HCT116 (cell line): Measurements from ENCODE around the gene FOXA2. TPM values are rescaled to one million over a fixed set of nuclear protein-coding genes. Genes with fewer than 3 reads are reported as not detected.

Experiments
- ATAC-seq: fragments of 200-7000 bp; cut with Tn5 transposase; 2 replicates; pipeline ENCODE4 v1.9.1; 2020; ENCODE audit warnings: mild to moderate bottlenecking, moderate library complexity
- BruUV-seq: library from RNA; stranded (reverse); fragments of 400-500 nt; replicated peaks from 2 replicates; lab custom pipeline; 2021; lab: Mats Ljungman, UMichigan
- CTCF ChIA-PET: fragments of 300-600 bp; sonication (Branson Sonifier 250); formaldehyde crosslinking; loops from one replicate; lab custom pipeline; 2021; ENCODE audit warnings: antibody characterized with exemption; lab: Charles Lee
- POLR2A ChIA-PET: fragments of 300-600, 350-600 bp; sonication (Branson Sonifier 250); formaldehyde crosslinking; loops from one replicate; lab custom pipeline; 2021; ENCODE audit warnings: antibody characterized with exemption; lab: Charles Lee
- RAD21 ChIA-PET, 2 experiments: fragments of 300-600 bp; sonication (Branson Sonifier 250); formaldehyde crosslinking; loops; one replicate each; lab custom pipeline; 2023; ENCODE audit warnings: low total read pairs in 2 of 2; ENCODE audit not compliant: uncharacterized antibody in 2 of 2, unreplicated experiment in 2 of 2, low non-redundant PET in 1 of 2; lab: Charles Lee
- DNase-seq: peaks from one replicate; pipeline ENCODE4 v3.0.0-alpha.2; 2010; ENCODE audit warnings: low read depth, low spot score
- H2AFZ ChIP-seq: fragments of 200-600 bp; shearing (Covaris generic), sonication (generic); 2 replicates; pipeline ENCODE4 v1.6.1; 2017; ENCODE audit warnings: low read depth, mixed run types, mixed read lengths, antibody characterized with exemption, low read length; ENCODE audit not compliant: poor library complexity, severe bottlenecking
- H3K27ac ChIP-seq: 2 replicates; pipeline ENCODE4 v1.5.1; 2012; ENCODE audit warnings: low read depth, low read length
- H3K27me3 ChIP-seq: fragments of 200-600 bp; sonication (generic); 2 replicates; pipeline ENCODE4 v1.6.1; 2016; ENCODE audit warnings: mixed run types, low read length, mixed read lengths; ENCODE audit not compliant: insufficient read depth
- H3K36me3 ChIP-seq, 2 experiments: fragments of 200-500 bp in 1 of 2; fragments of 200-600 bp in 1 of 2; sonication (Bioruptor generic) in 1 of 2; sonication (generic) in 1 of 2; 2 replicates each; pipeline versions ENCODE4 v1.5.1 to v1.6.1; 2014 to 2016; ENCODE audit warnings: low read length in 2 of 2, inconsistent platforms in 1 of 2, mixed read lengths in 1 of 2, mixed run types in 1 of 2; ENCODE audit not compliant: insufficient read depth in 2 of 2, control insufficient read depth in 1 of 2
- H3K4me1 ChIP-seq, 2 experiments: fragments of 200-600 bp in 1 of 2; sonication (generic) in 1 of 2; 2 replicates each; pipeline versions ENCODE4 v1.5.1 to v1.6.1; 2012 to 2017; ENCODE audit warnings: low read length in 2 of 2, inconsistent platforms in 1 of 2, mild to moderate bottlenecking in 1 of 2, mixed read lengths in 1 of 2, mixed run types in 1 of 2, moderate library complexity in 1 of 2; ENCODE audit not compliant: insufficient read depth in 2 of 2, control insufficient read depth in 1 of 2
- H3K4me2 ChIP-seq: fragments of 200-600 bp; sonication (generic); 2 replicates; pipeline ENCODE4 v1.6.1; 2017; ENCODE audit warnings: mixed run types, low read length, mixed read lengths
- H3K4me3 ChIP-seq, 2 experiments: fragments of 200-600 bp in 1 of 2; sonication (generic) in 1 of 2; replicated peaks in 1 of 2; 2 replicates each; pipeline ENCODE4 v1.5.1; 2011 to 2016; ENCODE audit warnings: low read length in 2 of 2, control low read depth in 1 of 2, low read depth in 1 of 2, mild to moderate bottlenecking in 1 of 2, mixed read lengths in 1 of 2, mixed run types in 1 of 2
- H3K79me2 ChIP-seq: fragments of 200-600 bp; sonication (generic); 2 replicates; pipeline ENCODE4 v1.6.1; 2017; ENCODE audit warnings: mild to moderate bottlenecking, mixed run types, low read length, moderate library complexity, mixed read lengths; ENCODE audit not compliant: insufficient read depth
- H3K9ac ChIP-seq: fragments of 200-600 bp; sonication (generic); 2 replicates; pipeline ENCODE4 v1.6.1; 2016; ENCODE audit warnings: low read length, mixed read lengths
- H3K9me2 ChIP-seq: fragments of 200-600 bp; sonication (generic), shearing (Covaris generic); 2 replicates; pipeline ENCODE4 v1.6.1; 2017; ENCODE audit warnings: mixed run types, mild to moderate bottlenecking, moderate library complexity; ENCODE audit not compliant: insufficient read depth
- H3K9me3 ChIP-seq, 2 experiments: fragments of 200-500 bp in 1 of 2; fragments of 200-600 bp in 1 of 2; sonication (Bioruptor generic) in 1 of 2; sonication (generic) in 1 of 2; 2 replicates each; pipeline ENCODE4 v1.6.1; 2014 to 2017; ENCODE audit warnings: low read length in 2 of 2, mixed read lengths in 2 of 2, inconsistent platforms in 1 of 2, low read depth in 1 of 2, mild to moderate bottlenecking in 1 of 2, mixed run types in 1 of 2, moderate library complexity in 1 of 2; ENCODE audit not compliant: control insufficient read depth in 1 of 2, insufficient read depth in 1 of 2
- H4K20me1 ChIP-seq: fragments of 200-600 bp; sonication (generic), shearing (Covaris generic); 2 replicates; pipeline ENCODE4 v1.6.1; 2017; ENCODE audit warnings: mixed run types, mild to moderate bottlenecking, moderate library complexity; ENCODE audit not compliant: insufficient read depth
- CBX3 ChIP-seq: IDR thresholded peaks from 2 replicates; pipeline ENCODE4 v1.6.1; 2012; ENCODE audit warnings: low read depth
- CEBPB ChIP-seq: IDR thresholded peaks from 2 replicates; pipeline ENCODE4 v1.6.1; 2012; ENCODE audit warnings: low read depth
- EGR1 ChIP-seq: IDR thresholded peaks from 2 replicates; pipeline ENCODE4 v1.6.1; 2012; ENCODE audit warnings: low read depth
- EZH2 ChIP-seq: fragments of 200-600 bp; sonication (generic); IDR thresholded peaks from 2 replicates; pipeline ENCODE4 v1.6.1; 2017; ENCODE audit warnings: antibody characterized with exemption, mixed run types
- EZH2phosphoT487 ChIP-seq: fragments of 200-600 bp; IDR thresholded peaks from 2 replicates; pipeline ENCODE4 v1.6.1; 2018; ENCODE audit warnings: antibody characterized with exemption, borderline replicate concordance
- JUND ChIP-seq: IDR thresholded peaks from 2 replicates; pipeline ENCODE4 v1.6.1; 2012
- POLR2A ChIP-seq: IDR thresholded peaks from 2 replicates; pipeline ENCODE4 v1.7.0; 2011; ENCODE audit warnings: borderline replicate concordance; ENCODE audit not compliant: insufficient read depth, insufficient read length; ENCODE audit errors: extremely low read depth
- POLR2AphosphoS5 ChIP-seq: IDR thresholded peaks from 2 replicates; pipeline ENCODE4 v1.6.1; 2011; ENCODE audit warnings: mild to moderate bottlenecking, low read depth, low read length, moderate library complexity
- RAD21 ChIP-seq: IDR thresholded peaks from 2 replicates; pipeline ENCODE4 v1.6.1; 2012; ENCODE audit warnings: low read depth, mild to moderate bottlenecking
- SIN3A ChIP-seq: IDR thresholded peaks from 2 replicates; pipeline ENCODE4 v1.6.1; 2012; ENCODE audit warnings: low read depth
- SP1 ChIP-seq: IDR thresholded peaks from 2 replicates; pipeline ENCODE4 v1.6.1; 2012; ENCODE audit warnings: low read depth
- SRF ChIP-seq: IDR thresholded peaks from 2 replicates; pipeline ENCODE4 v1.6.1; 2012; ENCODE audit warnings: low read depth
- TCF7L2 ChIP-seq: IDR thresholded peaks from 2 replicates; pipeline ENCODE4 v1.7.0; 2011; ENCODE audit warnings: borderline replicate concordance, inconsistent platforms; ENCODE audit not compliant: insufficient read depth, insufficient read length; ENCODE audit errors: extremely low read depth
- YY1 ChIP-seq: IDR thresholded peaks from 2 replicates; pipeline ENCODE4 v1.6.1; 2011; ENCODE audit warnings: low read length, low read depth, moderate library complexity, mild to moderate bottlenecking; ENCODE audit not compliant: insufficient replicate concordance; ENCODE audit errors: extremely low read depth
- ZFX ChIP-seq: fragments of 450-650 bp; IDR thresholded peaks from 2 replicates; pipeline ENCODE4 v1.6.1; 2017
- ZNF274 ChIP-seq: fragments of 200-500 bp; sonication (Bioruptor generic); IDR thresholded peaks from 2 replicates; pipeline ENCODE4 v1.6.1; 2014; ENCODE audit warnings: mild to moderate bottlenecking, low read depth, low read length, inconsistent platforms
- intact Hi-C: fragments of 100-400 bp; cut with micrococcal nuclease; formaldehyde crosslinking; loops from 2 replicates; pipeline ENCODE4 v1.10.0; 2022
- total RNA-seq: library from RNA; stranded (reverse); gene quantifications from one replicate; pipeline ENCODE4 v1.2.1, GENCODE V29; 2021; ENCODE audit not compliant: unreplicated experiment
- TF ChIP-seq, protein P1 (sequence below): IDR thresholded peaks from 2 replicates; pipeline ENCODE4 v1.6.1; 2011; ENCODE audit warnings: mild to moderate bottlenecking, low read length, moderate library complexity; ENCODE audit not compliant: insufficient replicate concordance; ENCODE audit errors: extremely low read depth
- TF ChIP-seq, protein P2 (sequence below), 3 experiments: fragments of 200-600 bp in 1 of 3; sonication (generic) in 1 of 3; IDR thresholded peaks in 2 of 3; conservative IDR thresholded peaks in 1 of 3; 2 replicates each; pipeline ENCODE4 v1.5.1; 2012 to 2017; ENCODE audit warnings: low read depth in 2 of 3, low read length in 2 of 3, antibody characterized with exemption in 1 of 3, borderline replicate concordance in 1 of 3, control low read depth in 1 of 3, mild to moderate bottlenecking in 1 of 3, mixed read lengths in 1 of 3, mixed run types in 1 of 3, moderate library complexity in 1 of 3; ENCODE audit not compliant: insufficient read depth in 1 of 3
- TF ChIP-seq, protein P3 (sequence below): IDR thresholded peaks from 2 replicates; pipeline ENCODE4 v1.6.1; 2012

Gene FOXA2
- total RNA-seq, 1 experiment from 2014 or later = 0.10 TPM

DNA sequence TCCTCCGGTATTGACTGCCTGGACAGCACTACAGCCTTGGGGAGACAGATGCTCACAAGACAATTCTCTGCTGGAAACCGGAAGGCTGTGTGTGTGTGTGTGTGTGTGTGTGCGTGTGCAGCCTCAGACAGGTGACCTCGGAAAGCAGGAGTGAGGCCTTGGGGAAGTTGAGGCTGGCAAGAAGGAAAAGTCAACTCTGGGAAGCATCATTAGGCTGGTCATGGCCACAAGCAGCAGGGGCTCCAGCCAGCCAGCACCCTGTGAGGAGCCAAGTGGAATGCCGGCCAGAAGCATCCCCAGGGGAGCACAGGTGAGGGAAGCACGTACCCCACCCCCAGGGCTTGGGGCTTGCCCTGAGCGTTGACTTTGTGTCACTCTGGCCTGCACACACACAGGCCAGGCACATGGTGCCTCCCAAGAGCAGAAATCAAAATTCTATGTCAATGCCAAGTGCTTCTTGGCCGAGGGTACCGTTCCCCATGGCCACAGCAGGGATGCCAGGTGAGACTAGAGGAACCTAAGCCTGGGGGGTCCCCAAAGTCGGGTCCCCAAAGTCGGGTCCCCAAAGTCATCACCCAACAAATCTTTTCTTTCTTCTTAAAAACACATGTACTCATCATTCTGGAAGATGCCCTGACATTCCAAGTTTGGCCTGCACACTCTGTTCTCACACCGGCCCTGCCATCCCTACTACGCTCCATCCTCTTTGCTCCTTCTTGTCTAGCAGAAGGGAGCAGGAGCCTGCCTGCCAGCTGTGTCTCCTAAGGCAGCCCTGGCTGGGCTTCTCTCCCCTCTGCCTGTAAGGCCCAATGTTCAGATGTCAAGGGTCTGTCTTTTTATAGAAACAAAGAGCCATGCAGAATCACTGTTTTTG lies 26.7 kb downstream of the FOXA2 start:
- no peak for TF ChIP-seq YY1
- no peak for TF ChIP-seq EZH2phosphoT487
- no peak for TF ChIP-seq CBX3
- TF ChIP-seq EZH2 = no peak
- no peak for TF ChIP-seq SRF
- no peak for TF ChIP-seq ZFX
- no peak for TF ChIP-seq RAD21
- no peak for TF ChIP-seq SIN3A
- TF ChIP-seq POLR2AphosphoS5 = no peak
- TF ChIP-seq EGR1 = no peak
- no peak for TF ChIP-seq POLR2A
- TF ChIP-seq CEBPB = no peak
- TF ChIP-seq, protein P1, sequence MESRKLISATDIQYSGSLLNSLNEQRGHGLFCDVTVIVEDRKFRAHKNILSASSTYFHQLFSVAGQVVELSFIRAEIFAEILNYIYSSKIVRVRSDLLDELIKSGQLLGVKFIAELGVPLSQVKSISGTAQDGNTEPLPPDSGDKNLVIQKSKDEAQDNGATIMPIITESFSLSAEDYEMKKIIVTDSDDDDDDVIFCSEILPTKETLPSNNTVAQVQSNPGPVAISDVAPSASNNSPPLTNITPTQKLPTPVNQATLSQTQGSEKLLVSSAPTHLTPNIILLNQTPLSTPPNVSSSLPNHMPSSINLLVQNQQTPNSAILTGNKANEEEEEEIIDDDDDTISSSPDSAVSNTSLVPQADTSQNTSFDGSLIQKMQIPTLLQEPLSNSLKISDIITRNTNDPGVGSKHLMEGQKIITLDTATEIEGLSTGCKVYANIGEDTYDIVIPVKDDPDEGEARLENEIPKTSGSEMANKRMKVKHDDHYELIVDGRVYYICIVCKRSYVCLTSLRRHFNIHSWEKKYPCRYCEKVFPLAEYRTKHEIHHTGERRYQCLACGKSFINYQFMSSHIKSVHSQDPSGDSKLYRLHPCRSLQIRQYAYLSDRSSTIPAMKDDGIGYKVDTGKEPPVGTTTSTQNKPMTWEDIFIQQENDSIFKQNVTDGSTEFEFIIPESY = no peak
- TF ChIP-seq TCF7L2 = no peak
- TF ChIP-seq ZNF274 = no peak
- TF ChIP-seq SP1 = no peak
- TF ChIP-seq, protein P2, sequence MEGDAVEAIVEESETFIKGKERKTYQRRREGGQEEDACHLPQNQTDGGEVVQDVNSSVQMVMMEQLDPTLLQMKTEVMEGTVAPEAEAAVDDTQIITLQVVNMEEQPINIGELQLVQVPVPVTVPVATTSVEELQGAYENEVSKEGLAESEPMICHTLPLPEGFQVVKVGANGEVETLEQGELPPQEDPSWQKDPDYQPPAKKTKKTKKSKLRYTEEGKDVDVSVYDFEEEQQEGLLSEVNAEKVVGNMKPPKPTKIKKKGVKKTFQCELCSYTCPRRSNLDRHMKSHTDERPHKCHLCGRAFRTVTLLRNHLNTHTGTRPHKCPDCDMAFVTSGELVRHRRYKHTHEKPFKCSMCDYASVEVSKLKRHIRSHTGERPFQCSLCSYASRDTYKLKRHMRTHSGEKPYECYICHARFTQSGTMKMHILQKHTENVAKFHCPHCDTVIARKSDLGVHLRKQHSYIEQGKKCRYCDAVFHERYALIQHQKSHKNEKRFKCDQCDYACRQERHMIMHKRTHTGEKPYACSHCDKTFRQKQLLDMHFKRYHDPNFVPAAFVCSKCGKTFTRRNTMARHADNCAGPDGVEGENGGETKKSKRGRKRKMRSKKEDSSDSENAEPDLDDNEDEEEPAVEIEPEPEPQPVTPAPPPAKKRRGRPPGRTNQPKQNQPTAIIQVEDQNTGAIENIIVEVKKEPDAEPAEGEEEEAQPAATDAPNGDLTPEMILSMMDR (IDR thresholded peaks at IDR 0.05 in 2 of 3, conservative IDR thresholded peaks at IDR 0.05 in 1 of 3; ENCODE audit: borderline replicate concordance in 1 of 3, insufficient read depth in 1 of 3, low read depth in 2 of 3, low read length in 2 of 3) = no peak
- no peak for TF ChIP-seq JUND
- TF ChIP-seq, protein P3, sequence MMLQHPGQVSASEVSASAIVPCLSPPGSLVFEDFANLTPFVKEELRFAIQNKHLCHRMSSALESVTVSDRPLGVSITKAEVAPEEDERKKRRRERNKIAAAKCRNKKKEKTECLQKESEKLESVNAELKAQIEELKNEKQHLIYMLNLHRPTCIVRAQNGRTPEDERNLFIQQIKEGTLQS = no peak

More for the DNA sequence above, 26.7 kb downstream of the FOXA2 start:
- Histone ChIP-seq H3K4me3 (no peak overlapping the region), H3K27me3 (peaks cover 31% of the 10 kb centered on the region), H4K20me1 (no peaks in the 10 kb centered on the region), H3K79me2 (no peaks in the 10 kb centered on the region), H2AFZ (no peak overlapping the region), H3K4me1 (no peaks in the 10 kb centered on the region), H3K9ac (no peak overlapping the region), H3K27ac (no peak overlapping the region), H3K4me2 (no peak overlapping the region), H3K9me3 (no peaks in the 10 kb centered on the region; a peak in 1 of 4 replicates), H3K36me3 (no peaks in the 10 kb centered on the region), H3K9me2 (no peaks in the 10 kb centered on the region)
- ChIA-PET POLR2A (no interaction called here), RAD21 (no interaction called here), CTCF (no interaction called here)
- no TSS peak for BruUV-seq
- DNase-seq = no peak
- ATAC-seq = no peak
- intact Hi-C loops = no loop called here
